Measurements from ENCODE around the gene SLC16A3. TPM values are rescaled to one million over a fixed set of nuclear protein-coding genes. Genes with fewer than 3 reads are reported as not detected.

The SLC16A3 gene
- total RNA-seq, 4 donors from 2014 or later: 42.1 to 75.5 (median 44.2) TPM

DNA sequence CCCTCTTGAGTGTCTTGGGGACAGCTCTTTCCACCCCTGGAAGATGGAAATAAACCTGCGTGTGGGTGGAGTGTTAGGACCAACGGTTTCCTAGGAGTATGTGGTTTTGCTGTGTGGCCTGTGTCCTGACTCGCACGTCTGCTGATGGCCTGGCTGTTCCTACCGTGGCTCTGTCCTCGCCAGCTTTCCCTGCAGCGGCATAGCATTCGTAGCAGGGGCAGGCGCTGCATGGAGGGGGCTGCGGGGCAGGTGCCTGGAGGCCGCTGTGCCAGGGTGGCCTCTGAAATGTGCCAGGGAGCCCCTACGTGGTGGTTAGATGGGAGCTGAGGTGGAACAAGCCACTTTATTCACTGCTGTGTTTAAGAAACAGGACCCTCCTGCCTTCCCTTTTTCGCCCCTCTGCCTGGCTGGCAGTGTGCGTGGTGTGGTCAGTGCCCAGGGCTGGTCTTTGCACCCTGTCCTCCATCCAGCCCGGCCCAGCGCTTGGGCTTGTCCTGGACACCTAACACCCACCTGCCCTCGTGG, 10.6 kb downstream of the SLC16A3 start:
- Histone ChIP-seq H3K27me3 (no peaks in the 10 kb centered on the region), H3K4me1 (peaks cover 86 to 90% of the 10 kb centered on the region in 2 donors), H3K36me3 (peaks cover 17 to 20% of the 10 kb centered on the region in 2 donors), H3K9me3 (no peaks in the 10 kb centered on the region), H3K27ac (peak overlapping the region; percentile 77 to 87 (median 77)), H3K4me3 (replicated peaks in 1 of 3) (no peak overlapping the region)
- 40 to 60% methylated on average over 1 to 13 of the region's 17 CpGs for WGBS, 2 donors
- intact Hi-C loops (cut with DNase I): loop anchor here (5.0 kb wide), 1 partner anchor 83 kb away; no protein-coding TSS in a partner anchor
- no peak for TF ChIP-seq CTCF (IDR thresholded peaks at IDR 0.05)
- TF ChIP-seq POLR2A (IDR thresholded peaks at IDR 0.05): no peak
- peak; percentile 49 to 50 for DNase-seq

DNA sequence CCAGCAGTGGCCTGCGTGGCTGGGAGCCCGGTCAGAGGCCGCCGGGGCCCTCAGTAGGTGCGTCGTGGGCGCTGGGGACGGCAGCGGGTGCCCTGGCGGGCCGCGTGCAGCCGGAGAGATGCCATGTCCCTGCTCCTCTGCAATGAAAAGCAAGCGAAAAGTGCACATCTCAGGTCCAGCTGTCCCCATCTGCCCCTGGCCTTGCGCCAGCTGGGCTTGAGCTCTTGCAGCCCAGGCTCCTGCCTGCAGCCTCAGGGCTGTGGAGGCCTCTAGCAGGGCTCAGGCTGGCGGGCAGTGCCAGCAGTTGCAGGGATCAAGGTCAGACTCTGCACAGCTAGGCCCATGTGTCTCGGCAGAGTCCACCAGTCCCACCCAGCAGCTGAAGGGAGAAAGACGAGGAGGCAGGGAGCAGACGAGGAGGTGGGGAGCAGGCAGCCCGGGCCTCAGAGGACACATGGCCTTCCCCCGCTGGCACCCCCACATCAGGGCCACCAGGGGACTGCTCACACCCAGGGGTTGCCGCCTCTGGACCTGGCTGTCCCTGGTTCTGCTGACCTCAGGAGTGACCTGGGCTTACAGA, 11.2 kb downstream of the SLC16A3 start:
- H3K27ac ChIP-seq: peak overlapping the region; percentile 77 to 88 (median 77)
- intact Hi-C loops (cut with DNase I): loop anchor here (5.0 kb wide), 1 partner anchor 82 kb away; no protein-coding TSS in a partner anchor
- TF ChIP-seq POLR2A (IDR thresholded peaks at IDR 0.05) (no peak), CTCF (IDR thresholded peaks at IDR 0.05) (no peak)
- H3K27me3 ChIP-seq: no peaks in the 10 kb centered on the region
- no peak overlapping the region for H3K4me3 ChIP-seq (replicated peaks in 1 of 3)
- no peaks in the 10 kb centered on the region for H3K9me3 ChIP-seq
- H3K4me1 ChIP-seq: peaks cover 81 to 84% of the 10 kb centered on the region in 2 donors
- DNase-seq: no peak
- 80 to 94% methylated on average over 7 to 15 of the region's 22 CpGs for WGBS, 2 donors
- H3K36me3 ChIP-seq: peaks cover 22 to 25% of the 10 kb centered on the region in 2 donors

DNA sequence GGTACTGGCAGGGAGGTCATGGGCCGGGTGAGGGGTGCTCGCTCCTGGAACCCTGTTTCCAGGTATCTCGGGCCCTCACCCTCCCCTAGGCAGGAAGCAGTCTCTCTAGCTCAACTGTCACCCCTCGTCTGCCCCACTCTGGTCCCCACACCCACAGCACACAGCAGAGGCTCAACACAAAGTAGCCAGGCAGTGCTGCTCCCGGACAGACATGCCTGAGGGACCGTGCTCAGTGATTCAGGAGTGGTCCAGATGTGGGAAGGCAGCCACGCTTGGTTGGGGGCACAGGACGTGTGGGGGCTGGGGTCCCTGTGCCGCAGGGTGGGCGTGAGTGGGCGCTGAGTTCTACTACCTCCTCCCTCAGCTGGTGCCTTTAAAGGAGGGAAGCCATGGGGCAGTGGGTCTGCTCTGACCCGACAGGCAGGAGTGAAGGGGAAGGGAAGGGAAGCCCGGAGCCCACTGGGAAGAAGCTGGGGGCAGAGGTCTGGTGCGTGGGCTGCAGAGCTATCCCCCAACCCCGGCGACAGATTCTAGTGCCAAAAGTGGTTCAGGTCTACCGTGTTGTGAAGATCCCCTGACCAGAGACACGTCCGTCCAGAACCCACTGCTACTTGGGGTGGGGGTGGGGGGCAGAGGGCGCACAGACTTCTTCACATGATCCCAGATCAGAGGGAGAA, 11.8 kb downstream of the SLC16A3 start:
- Histone ChIP-seq H3K4me1 (peaks cover 75 to 78% of the 10 kb centered on the region in 2 donors), H3K27ac (peak overlapping the region; percentile 77 to 88 (median 77)), H3K9me3 (no peaks in the 10 kb centered on the region), H3K36me3 (peaks cover 29 to 31% of the 10 kb centered on the region in 2 donors), H3K4me3 (replicated peaks in 1 of 3) (no peak overlapping the region), H3K27me3 (no peaks in the 10 kb centered on the region)
- WGBS, 2 donors: 65 to 70% methylated on average over 8 to 19 of the region's 20 CpGs
- DNase-seq: peak in 1 of 2 donors; percentile 23
- no peak for TF ChIP-seq CTCF (IDR thresholded peaks at IDR 0.05)
- no peak for TF ChIP-seq POLR2A (IDR thresholded peaks at IDR 0.05)
- intact Hi-C loops (cut with DNase I): no loop called here

GRCh38 chr17:82241183-82241925, 12.5 kb downstream of the SLC16A3 start:
- intact Hi-C loops (cut with DNase I): no loop called here
- Histone ChIP-seq H3K9me3 (no peaks in the 10 kb centered on the region), H3K36me3 (peaks cover 35 to 38% of the 10 kb centered on the region in 2 donors), H3K27me3 (no peaks in the 10 kb centered on the region), H3K4me1 (peaks cover 67 to 77% of the 10 kb centered on the region in 2 donors), H3K27ac (peak overlapping the region; percentile 77 to 88 (median 77)), H3K4me3 (replicated peaks in 1 of 3) (no peak overlapping the region)
- DNase-seq: peak; percentile 91 to 94
- whole genome bisulfite sequencing, 2 donors: 24 to 46% methylated on average over 12 to 26 of the region's 27 CpGs
- TF ChIP-seq POLR2A (IDR thresholded peaks at IDR 0.05) (no peak), CTCF (IDR thresholded peaks at IDR 0.05) (no peak)
